Omental fat pad (tissue), 4 donors: Measurements from ENCODE around the gene ZNF594. TPM values are rescaled to one million over a fixed set of nuclear protein-coding genes. Genes with fewer than 3 reads are reported as not detected.
"Not testable (repeated sequence)": the region's sequence is repeated elsewhere in the genome, so short reads cannot be mapped to it uniquely, and the experiment has no call there.

Source experiments
- ATAC-seq: fragments of 150-250 bp; one replicate; pipeline ENCODE4 v1.9.1; 2016; ENCODE audit warnings: mild to moderate bottlenecking, moderate library complexity; ENCODE audit not compliant: low FRiP score
- DNase-seq: peaks from one replicate; pipeline ENCODE4 v3.0.0-alpha.2; 2019; ENCODE audit warnings: low spot score
- CTCF ChIP-seq, 3 donors: fragments of 450-650 bp; IDR thresholded peaks; one replicate each; pipeline ENCODE4 v1.5.1; 2016 to 2017; ENCODE audit warnings: antibody characterized with exemption in 3 of 3, mild to moderate bottlenecking in 3 of 3, moderate library complexity in 2 of 3
- total RNA-seq, 4 donors: library from RNA; depleted of rRNA; stranded (reverse); fragments of >200 nt; gene quantifications; one replicate each; pipeline ENCODE4 v1.1.0, GENCODE V29; 2016

The ZNF594 gene
- total RNA-seq, 4 donors from 2014 or later, result 7.0 to 21.6 (median 8.9) TPM

- ATAC-seq, result no peak
- no peak for DNase-seq
- no peak for TF ChIP-seq CTCF (IDR thresholded peaks at IDR 0.05)
Measured at GRCh38 chr17:5179003-5179402, 12.7 kb downstream of the ZNF594 start.

GRCh38 chr17:5175027-5175426, 16.6 kb downstream of the ZNF594 start:
- DNase-seq, ATAC-seq: not testable (repeated sequence)

- not testable (repeated sequence) for ATAC-seq, DNase-seq
Measured at GRCh38 chr17:5165791-5166564, 25.7 kb downstream of the ZNF594 start.

- no peak for DNase-seq
- TF ChIP-seq CTCF (IDR thresholded peaks at IDR 0.05), result no peak
- ATAC-seq, result no peak
Measured at GRCh38 chr17:5164436-5164835, 27.2 kb downstream of the ZNF594 start.

- not testable (repeated sequence) for DNase-seq, ATAC-seq
Measured at GRCh38 chr17:5161793-5162192, 29.9 kb downstream of the ZNF594 start.

- not testable (repeated sequence) for ATAC-seq
Measured at GRCh38 chr17:5160702-5161101, 31.0 kb downstream of the ZNF594 start.

GRCh38 chr17:5146122-5146521, 45.5 kb downstream of the ZNF594 start:
- not testable (repeated sequence) for DNase-seq

More at GRCh38 chr17:5160702-5161101, 31.0 kb downstream of the ZNF594 start:
- not testable (repeated sequence) for DNase-seq

GRCh38 chr17:5142877-5143276, 48.8 kb downstream of the ZNF594 start:
- DNase-seq, ATAC-seq: not testable (repeated sequence)

More at GRCh38 chr17:5146122-5146521, 45.5 kb downstream of the ZNF594 start:
- not testable (repeated sequence) for ATAC-seq

GRCh38 chr17:5139458-5139732, 52.3 kb downstream of the ZNF594 start:
- DNase-seq (no peak), ATAC-seq (no peak)
- TF ChIP-seq CTCF (IDR thresholded peaks at IDR 0.05), result no peak

GRCh38 chr17:5138616-5139457, 52.8 kb downstream of the ZNF594 start:
- ATAC-seq (no peak), DNase-seq (no peak)
- no peak for TF ChIP-seq CTCF (IDR thresholded peaks at IDR 0.05)

GRCh38 chr17:5138198-5138544, 53.5 kb downstream of the ZNF594 start:
- not testable (repeated sequence) for ATAC-seq

GRCh38 chr17:5137511-5138197, 54.0 kb downstream of the ZNF594 start:
- not testable (repeated sequence) for ATAC-seq, DNase-seq

More at GRCh38 chr17:5138198-5138544, 53.5 kb downstream of the ZNF594 start:
- DNase-seq, result not testable (repeated sequence)

GRCh38 chr17:5136580-5137412, 54.9 kb downstream of the ZNF594 start:
- not testable (repeated sequence) for ATAC-seq, DNase-seq
